Midbrain (tissue), 1 donor: Measurements from ENCODE around the gene SCARB1.

ENCODE experiments used
- DNase-seq: peaks from one replicate; lab custom pipeline; 2025; lab: John Stamatoyannopoulos, UW

The SCARB1 gene

GRCh38 chr12:124774462-124775167, 89.0 kb downstream of the SCARB1 start:
- peak; percentile 58 for DNase-seq

GRCh38 chr12:124774054-124774461, 89.6 kb downstream of the SCARB1 start:
- no peak for DNase-seq

- no peak for DNase-seq
These were observed 91.1 kb downstream of the SCARB1 start for GRCh38 chr12:124772289-124773170.

- peak; percentile 88 for DNase-seq
These were observed 92.0 kb downstream of the SCARB1 start for GRCh38 chr12:124771462-124772288.

- DNase-seq: no peak
These were observed 92.9 kb downstream of the SCARB1 start for GRCh38 chr12:124770728-124771127.

GRCh38 chr12:124769881-124770512, 93.7 kb downstream of the SCARB1 start:
- no peak for DNase-seq

- DNase-seq: no peak
These were observed 94.5 kb downstream of the SCARB1 start for GRCh38 chr12:124769163-124769530.

- DNase-seq: no peak
These were observed 95.1 kb downstream of the SCARB1 start for GRCh38 chr12:124768452-124769162.

- DNase-seq: peak; percentile 81
These were observed 96.4 kb downstream of the SCARB1 start for GRCh38 chr12:124767066-124767821.

GRCh38 chr12:124766727-124767065, 97.0 kb downstream of the SCARB1 start:
- no peak for DNase-seq

GRCh38 chr12:124765581-124766489, 97.8 kb downstream of the SCARB1 start:
- DNase-seq: no peak

GRCh38 chr12:124764870-124765580, 98.6 kb downstream of the SCARB1 start:
- DNase-seq: no peak

GRCh38 chr12:124764451-124764850, 99.2 kb downstream of the SCARB1 start:
- no peak for DNase-seq

GRCh38 chr12:124763594-124763979, 100.1 kb downstream of the SCARB1 start:
- no peak for DNase-seq

- no peak for DNase-seq
These were observed 100.7 kb downstream of the SCARB1 start for GRCh38 chr12:124762791-124763593.

- no peak for DNase-seq
These were observed 101.3 kb downstream of the SCARB1 start for GRCh38 chr12:124762384-124762783.

GRCh38 chr12:124761871-124762270, 101.8 kb downstream of the SCARB1 start:
- no peak for DNase-seq

- no peak for DNase-seq
These were observed 102.6 kb downstream of the SCARB1 start for GRCh38 chr12:124761056-124761455.
